Endodermal cell (in vitro differentiated cells): Measurements from ENCODE around the gene BTBD19. TPM values are rescaled to one million over a fixed set of nuclear protein-coding genes. Genes with fewer than 3 reads are reported as not detected.

Experiments
- DNase-seq: peaks from one replicate; pipeline ENCODE4 v3.0.0-alpha.2; 2017
- H3K27ac ChIP-seq: 2 replicates; pipeline ENCODE4 v1.5.1; 2013; ENCODE audit warnings: mild to moderate bottlenecking, low read depth, low read length, moderate library complexity
- H3K27me3 ChIP-seq: 2 replicates; pipeline ENCODE4 v1.6.1; 2013; ENCODE audit warnings: mild to moderate bottlenecking, low read length, moderate library complexity; ENCODE audit not compliant: insufficient read depth, control insufficient read depth, poor library complexity, severe bottlenecking
- H3K36me3 ChIP-seq: 2 replicates; pipeline ENCODE4 v1.7.0; 2013; ENCODE audit warnings: mild to moderate bottlenecking, low read length, moderate library complexity; ENCODE audit not compliant: control insufficient read depth, insufficient read depth
- H3K4me1 ChIP-seq: one replicate; pipeline ENCODE4 v1.7.0; 2013; ENCODE audit warnings: low read length; ENCODE audit not compliant: control insufficient read depth, insufficient read depth
- H3K4me3 ChIP-seq: 2 replicates; pipeline ENCODE4 v1.5.1; 2013; ENCODE audit warnings: mild to moderate bottlenecking, low read length, moderate library complexity
- H3K9ac ChIP-seq: 2 replicates; pipeline ENCODE4 v1.6.1; 2013; ENCODE audit warnings: mild to moderate bottlenecking, low read length, moderate library complexity; ENCODE audit not compliant: poor library complexity, severe bottlenecking; ENCODE audit errors: extremely low read depth
- H3K9me3 ChIP-seq: 2 replicates; pipeline ENCODE4 v1.6.1; 2013; ENCODE audit warnings: mild to moderate bottlenecking, low read length, moderate library complexity; ENCODE audit not compliant: control insufficient read depth
- H3K27ac Mint-ChIP-seq: 2 replicates; pipeline ENCODE4 v1.8.0; 2020; ENCODE audit warnings: mixed read lengths
- H3K27me3 Mint-ChIP-seq: 2 replicates; pipeline ENCODE4 v1.8.0; 2021; ENCODE audit warnings: mild to moderate bottlenecking, mixed read lengths; ENCODE audit not compliant: insufficient read depth
- H3K36me3 Mint-ChIP-seq: 2 replicates; pipeline ENCODE4 v1.8.0; 2020; ENCODE audit warnings: low read depth, mixed read lengths
- H3K4me1 Mint-ChIP-seq: 2 replicates; pipeline ENCODE4 v1.8.0; 2020; ENCODE audit warnings: mixed read lengths
- H3K4me3 Mint-ChIP-seq: 2 replicates; pipeline ENCODE4 v1.8.0; 2020; ENCODE audit warnings: mild to moderate bottlenecking, moderate library complexity, mixed read lengths
- H3K9me3 Mint-ChIP-seq: 2 replicates; pipeline ENCODE4 v1.8.0; 2020; ENCODE audit warnings: mild to moderate bottlenecking, mixed read lengths
- CTCF ChIP-seq: fragments of 200-600 bp; sonication (generic); conservative IDR thresholded peaks from 2 replicates; pipeline ENCODE4 v1.5.0; 2021; ENCODE audit warnings: antibody characterized with exemption, mild to moderate bottlenecking
- WGBS, 2 experiments: methylation state at CpG; one replicate each; pipeline versions ENCODE4 v1.1.5 to v1.1.7; 2013; ENCODE audit warnings: missing lambda C conversion rate in 2 of 2, mixed read lengths in 1 of 2; ENCODE audit not compliant: insufficient coverage in 1 of 2, insufficient read length in 1 of 2; 5-methylcytosine and 5-hydroxymethylcytosine counted together
- total RNA-seq, 2 donors: library from RNA; stranded (reverse); fragmentation: NEBNext Ultra II Directional in 1 of 2; extraction: Animal tissue kit (Norgen Biotek cat#: 25700) in 1 of 2; gene quantifications; 2 replicates in 1 of 2; 3 replicates in 1 of 2; pipeline ENCODE4 v1.2.1, GENCODE V29; 2021

The BTBD19 gene
- total RNA-seq, 2 donors from 2014 or later: 7.4 to 7.9 TPM

- peaks cover under 1% of the 10 kb centered on the region for H3K36me3 Mint-ChIP-seq
- peak overlapping the region; percentile 99 for H3K27ac Mint-ChIP-seq
- no peak overlapping the region for H3K9ac ChIP-seq
Observed at GRCh38 chr1:44798481-44799365, 9.6 kb upstream of the BTBD19 start.

GRCh38 chr1:44799770-44800584 is 8.3 kb upstream of the BTBD19 start, which contains the start of gene PLK3:
Gene PLK3, plus strand, starts transcription at chr1:44800377. Its CDS starts 87 bp downstream, at chr1:44800464.
- Histone ChIP-seq H3K4me3 (peak within 1 kb of the TSS; percentile 83), H3K27ac (peak within 1 kb of the TSS; percentile 99), H3K9me3 (no peaks in the 10 kb centered on the region), H3K4me1 (peaks cover 5% of the 10 kb centered on the region), H3K27me3 (no peaks in the 10 kb centered on the region), H3K9ac (peak within 1 kb of the TSS; percentile 66), H3K36me3 (peaks cover 20% of the 10 kb centered on the region)
- peaks cover 4% of the 10 kb centered on the region for H3K36me3 Mint-ChIP-seq
- peak; percentile 96 for TF ChIP-seq CTCF
- 0 to 1% methylated on average over 20 to 79 of the region's 79 CpGs for WGBS, 2 experiments
- H3K27ac Mint-ChIP-seq: peak within 1 kb of the TSS; percentile 99
- H3K9me3 Mint-ChIP-seq: no peaks in the 10 kb centered on the region
- H3K4me1 Mint-ChIP-seq: peaks cover 21% of the 10 kb centered on the region
- peak within 1 kb of the TSS; percentile 75 for H3K4me3 Mint-ChIP-seq
- peak; percentile 99 for DNase-seq
- H3K27me3 Mint-ChIP-seq: peaks cover 2% of the 10 kb centered on the region

More at GRCh38 chr1:44798481-44799365, 9.6 kb upstream of the BTBD19 start:
- Histone ChIP-seq H3K4me1 (peaks cover 5% of the 10 kb centered on the region), H3K9me3 (no peaks in the 10 kb centered on the region), H3K4me3 (no peak overlapping the region), H3K27me3 (no peaks in the 10 kb centered on the region), H3K36me3 (peaks cover 9% of the 10 kb centered on the region), H3K27ac (no peak overlapping the region)
- no peak overlapping the region for H3K4me3 Mint-ChIP-seq
- DNase-seq: no peak
- H3K4me1 Mint-ChIP-seq: peaks cover 21% of the 10 kb centered on the region
- peaks cover 2% of the 10 kb centered on the region for H3K27me3 Mint-ChIP-seq
- no peaks in the 10 kb centered on the region for H3K9me3 Mint-ChIP-seq
- 94 to 97% methylated on average over 6 to 10 of the region's 10 CpGs for WGBS, 2 experiments
- no peak for TF ChIP-seq CTCF

GRCh38 chr1:44801491-44802305 is 6.6 kb upstream of the BTBD19 start:
- Mint-ChIP-seq H3K4me3 (peak overlapping the region; percentile 75), H3K4me1 (peaks cover 21% of the 10 kb centered on the region), H3K9me3 (no peaks in the 10 kb centered on the region), H3K27me3 (peaks cover 2% of the 10 kb centered on the region), H3K27ac (no peak overlapping the region), H3K36me3 (peaks cover 7% of the 10 kb centered on the region)
- H3K27ac ChIP-seq: peak overlapping the region; percentile 85
- H3K9me3 ChIP-seq: no peaks in the 10 kb centered on the region
- no peak overlapping the region for H3K9ac ChIP-seq
- peaks cover 8% of the 10 kb centered on the region for H3K4me1 ChIP-seq
- no peak for TF ChIP-seq CTCF
- H3K27me3 ChIP-seq: no peaks in the 10 kb centered on the region
- 78 to 87% methylated on average over 9 to 13 of the region's 13 CpGs for WGBS, 2 experiments
- H3K4me3 ChIP-seq: peak overlapping the region; percentile 83
- peaks cover 23% of the 10 kb centered on the region for H3K36me3 ChIP-seq
- DNase-seq: no peak
